Upper lobe of left lung (tissue), 6 donors: Measurements from ENCODE around the gene JAZF1. TPM values are rescaled to one million over a fixed set of nuclear protein-coding genes. Genes with fewer than 3 reads are reported as not detected.

Experiments
- ATAC-seq, 2 donors: fragments of 200-7000 bp; cut with Tn5 transposase; one replicate each; pipeline ENCODE4 v1.9.1; 2022; ENCODE audit warnings: mild to moderate bottlenecking in 2 of 2, moderate library complexity in 2 of 2; ENCODE audit not compliant: low FRiP score in 2 of 2
- DNase-seq, 2 donors: peaks; one replicate each; pipeline ENCODE4 v3.0.0-alpha.2; 2019 to 2020
- H3K27ac ChIP-seq, 4 donors: fragments of 200-600 bp; sonication (generic); one replicate each; pipeline ENCODE4 v1.5.1; 2016 to 2019
- H3K27me3 ChIP-seq, 4 donors: fragments of 200-600 bp; sonication (generic); one replicate each; pipeline ENCODE4 v1.5.1; 2017 to 2019
- H3K36me3 ChIP-seq, 4 donors: fragments of 200-600 bp; sonication (generic); one replicate each; pipeline ENCODE4 v1.5.1; 2016 to 2019
- H3K4me1 ChIP-seq, 4 donors: fragments of 200-600 bp; sonication (generic); one replicate each; pipeline ENCODE4 v1.5.1; 2018 to 2019
- H3K4me3 ChIP-seq, 4 donors: fragments of 200-600 bp; sonication (generic); one replicate each; pipeline ENCODE4 v1.5.1; 2017 to 2019; ENCODE audit warnings: mild to moderate bottlenecking in 2 of 4, moderate library complexity in 1 of 4
- H3K9me3 ChIP-seq, 4 donors: fragments of 200-600 bp; sonication (generic); one replicate each; pipeline ENCODE4 v1.5.1; 2018 to 2019
- CTCF ChIP-seq, 6 experiments: fragments of 450-650 bp in 4 of 6; fragments of 200-600 bp in 2 of 6; sonication (generic) in 2 of 6; IDR thresholded peaks; one replicate each; pipeline ENCODE4 v1.5.1; 2016 to 2019; ENCODE audit warnings: antibody characterized with exemption in 6 of 6
- EP300 ChIP-seq, 4 donors: sonication (generic); formaldehyde crosslinking; IDR thresholded peaks; one replicate each; pipeline ENCODE4 v1.5.1; 2017; ENCODE audit warnings: antibody characterized with exemption in 4 of 4, control low read depth in 2 of 4
- POLR2A ChIP-seq, 4 donors: fragments of 450-650 bp; IDR thresholded peaks; one replicate each; pipeline ENCODE4 v1.5.1; 2016 to 2017; ENCODE audit warnings: antibody characterized with exemption in 4 of 4, mild to moderate bottlenecking in 2 of 4
- POLR2AphosphoS5 ChIP-seq, 2 donors: sonication (generic); formaldehyde crosslinking; IDR thresholded peaks; one replicate each; pipeline ENCODE4 v1.5.1; 2017; ENCODE audit warnings: antibody characterized with exemption in 2 of 2
- WGBS, 2 donors: methylation state at CpG; one replicate each; pipeline ENCODE4 v1.1.5; 2017 to 2018; 5-methylcytosine and 5-hydroxymethylcytosine counted together
- total RNA-seq, 6 donors: library from RNA; depleted of rRNA in 4 of 6; stranded (reverse); fragments of >200 nt in 4 of 6; gene quantifications; one replicate each; pipeline versions ENCODE4 v1.1.0 to v1.2.1, GENCODE V29; 2016 to 2021
- donor health status: DM: no; HTN: no; CAD: no; lungs with moderate emphysema.
- donor health status: DM: no; HTN: yes; CAD: no; lungs with severe emphysema.

JAZF1 gene
- total RNA-seq, 6 donors from 2014 or later = 4.2 to 19.4 (median 12.4) TPM

GRCh38 chr7:27953777-27954176 is 226.8 kb downstream of the JAZF1 start:
- no peaks in the 10 kb centered on the region for H3K9me3 ChIP-seq
- H3K27me3 ChIP-seq = no peaks in the 10 kb centered on the region
- H3K36me3 ChIP-seq = no peaks in the 10 kb centered on the region
- H3K4me1 ChIP-seq = no peaks in the 10 kb centered on the region
- 100% methylated on average over 1 of the region's 1 CpG for WGBS, 2 donors
- TF ChIP-seq POLR2A (IDR thresholded peaks at IDR 0.05) (no peak), EP300 (IDR thresholded peaks at IDR 0.05) (no peak), POLR2AphosphoS5 (IDR thresholded peaks at IDR 0.05) (no peak), CTCF (IDR thresholded peaks at IDR 0.05) (no peak)
- H3K27ac ChIP-seq = no peak overlapping the region
- no peak for ATAC-seq
- DNase-seq = no peak
- no peak overlapping the region for H3K4me3 ChIP-seq

DNA sequence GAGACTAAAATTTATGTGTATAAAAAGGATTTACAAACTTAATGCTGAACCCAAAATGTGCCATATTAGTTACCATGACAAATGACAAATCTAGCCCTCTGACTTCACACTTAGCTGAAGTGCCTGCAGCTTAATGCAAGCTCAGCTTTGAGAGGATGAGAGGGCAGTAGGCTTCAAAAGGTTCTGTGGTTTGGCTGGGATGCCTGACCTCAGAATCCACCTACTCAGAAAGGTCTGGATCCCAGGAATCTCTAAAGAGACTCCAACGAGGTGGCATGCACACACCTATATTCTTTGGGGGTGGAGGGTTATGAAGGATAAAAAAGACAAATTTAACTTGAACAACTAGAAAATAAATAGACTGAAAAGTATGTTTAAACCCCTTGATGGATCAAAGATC is 227.2 kb downstream of the JAZF1 start:
- no peak for DNase-seq
- H3K4me3 ChIP-seq = no peak overlapping the region

GRCh38 chr7:27952456-27953285 is 227.9 kb downstream of the JAZF1 start:
- Histone ChIP-seq H3K36me3 (no peaks in the 10 kb centered on the region), H3K27me3 (no peaks in the 10 kb centered on the region), H3K4me1 (no peaks in the 10 kb centered on the region), H3K27ac (no peak overlapping the region), H3K9me3 (no peaks in the 10 kb centered on the region), H3K4me3 (no peak overlapping the region)
- ATAC-seq = peak in 1 of 2 donors; percentile 81
- 87 to 88% methylated on average over 3 of the region's 3 CpGs for WGBS, 2 donors
- DNase-seq = no peak
- TF ChIP-seq CTCF (IDR thresholded peaks at IDR 0.05) (no peak), POLR2A (IDR thresholded peaks at IDR 0.05) (no peak), POLR2AphosphoS5 (IDR thresholded peaks at IDR 0.05) (no peak), EP300 (IDR thresholded peaks at IDR 0.05) (no peak)

More for the DNA sequence above, 227.2 kb downstream of the JAZF1 start:
- no peaks in the 10 kb centered on the region for H3K4me1 ChIP-seq
- no peak overlapping the region for H3K27ac ChIP-seq
- WGBS, 2 donors = 64 to 73% methylated on average over 1 of the region's 1 CpG
- no peaks in the 10 kb centered on the region for H3K9me3 ChIP-seq
- ATAC-seq = no peak
- H3K27me3 ChIP-seq = no peaks in the 10 kb centered on the region
- H3K36me3 ChIP-seq = no peaks in the 10 kb centered on the region
- no peak for TF ChIP-seq EP300 (IDR thresholded peaks at IDR 0.05)
- no peak for TF ChIP-seq CTCF (IDR thresholded peaks at IDR 0.05)
- no peak for TF ChIP-seq POLR2AphosphoS5 (IDR thresholded peaks at IDR 0.05)
- no peak for TF ChIP-seq POLR2A (IDR thresholded peaks at IDR 0.05)

GRCh38 chr7:27950123-27950522 is 230.5 kb downstream of the JAZF1 start:
- 78 to 83% methylated on average over 3 of the region's 3 CpGs for WGBS, 2 donors
- TF ChIP-seq POLR2AphosphoS5 (IDR thresholded peaks at IDR 0.05) = no peak
- no peak for TF ChIP-seq CTCF (IDR thresholded peaks at IDR 0.05)
- TF ChIP-seq POLR2A (IDR thresholded peaks at IDR 0.05) = no peak
- TF ChIP-seq EP300 (IDR thresholded peaks at IDR 0.05) = no peak
- H3K4me1 ChIP-seq = no peaks in the 10 kb centered on the region
- no peak for ATAC-seq
- DNase-seq = no peak
- no peaks in the 10 kb centered on the region for H3K27me3 ChIP-seq
- no peaks in the 10 kb centered on the region for H3K36me3 ChIP-seq
- H3K27ac ChIP-seq = no peak overlapping the region
- no peaks in the 10 kb centered on the region for H3K9me3 ChIP-seq
- H3K4me3 ChIP-seq = no peak overlapping the region

- Histone ChIP-seq H3K4me3 (no peak overlapping the region), H3K36me3 (no peaks in the 10 kb centered on the region), H3K27ac (no peak overlapping the region), H3K9me3 (no peaks in the 10 kb centered on the region), H3K27me3 (no peaks in the 10 kb centered on the region), H3K4me1 (no peaks in the 10 kb centered on the region)
- 94 to 96% methylated on average over 3 of the region's 3 CpGs for WGBS, 2 donors
- DNase-seq (no peak), ATAC-seq (no peak)
- TF ChIP-seq EP300 (IDR thresholded peaks at IDR 0.05) = no peak
- no peak for TF ChIP-seq CTCF (IDR thresholded peaks at IDR 0.05)
- TF ChIP-seq POLR2AphosphoS5 (IDR thresholded peaks at IDR 0.05) = no peak
- TF ChIP-seq POLR2A (IDR thresholded peaks at IDR 0.05) = no peak
Observed at GRCh38 chr7:27948861-27949260, 231.7 kb downstream of the JAZF1 start.
